HuH-7 (cell line): ENCODE data around the gene RHD.
"Not testable (repeated sequence)": the region's sequence is repeated elsewhere in the genome, so short reads cannot be mapped to it uniquely, and the experiment has no call there.

Experiments
- DNase-seq: peaks from one replicate; pipeline ENCODE4 v3.0.0; 2011; ENCODE audit warnings: low spot score

The RHD gene

GRCh38 chr1:25308168-25308567 lies 35.9 kb downstream of the RHD start:
- not testable (repeated sequence) for DNase-seq

- not testable (repeated sequence) for DNase-seq
Measured at GRCh38 chr1:25309085-25309484, 36.8 kb downstream of the RHD start.

- not testable (repeated sequence) for DNase-seq
Measured at GRCh38 chr1:25309486-25309885, 37.2 kb downstream of the RHD start.

- not testable (repeated sequence) for DNase-seq
Measured at GRCh38 chr1:25312806-25313470, 40.6 kb downstream of the RHD start.

GRCh38 chr1:25320314-25320938 lies 48.1 kb downstream of the RHD start:
- DNase-seq = not testable (repeated sequence)

GRCh38 chr1:25322127-25322526 lies 49.8 kb downstream of the RHD start:
- not testable (repeated sequence) for DNase-seq

- not testable (repeated sequence) for DNase-seq
Measured at GRCh38 chr1:25324407-25324806, 52.1 kb downstream of the RHD start.

- DNase-seq = not testable (repeated sequence)
Measured at GRCh38 chr1:25327864-25328790, 55.8 kb downstream of the RHD start.

GRCh38 chr1:25328791-25329185 lies 56.5 kb downstream of the RHD start:
- not testable (repeated sequence) for DNase-seq

- not testable (repeated sequence) for DNase-seq
Measured at GRCh38 chr1:25329336-25329735, 57.0 kb downstream of the RHD start.

- not testable (repeated sequence) for DNase-seq
Measured at GRCh38 chr1:25329950-25330349, 57.6 kb downstream of the RHD start.

- DNase-seq = peak; percentile 9
Measured at GRCh38 chr1:25336922-25337354, 64.6 kb downstream of the RHD start.

GRCh38 chr1:25337483-25338187 lies 65.3 kb downstream of the RHD start:
- DNase-seq = not testable (repeated sequence)

- peak; percentile 83 for DNase-seq
Measured at GRCh38 chr1:25338188-25338981, 66.1 kb downstream of the RHD start, which contains the start of gene TMEM50A. Gene TMEM50A, plus strand, starts transcription at chr1:25338334. Its CDS starts 2,153 bp downstream, at chr1:25340487.

GRCh38 chr1:25338986-25339385 lies 66.7 kb downstream of the RHD start:
- DNase-seq = no peak

GRCh38 chr1:25341746-25342145 lies 69.4 kb downstream of the RHD start:
- no peak for DNase-seq

- no peak for DNase-seq
Measured at GRCh38 chr1:25342846-25343245, 70.5 kb downstream of the RHD start.

GRCh38 chr1:25343872-25344271 lies 71.6 kb downstream of the RHD start:
- DNase-seq = no peak

GRCh38 chr1:25347556-25347955 lies 75.2 kb downstream of the RHD start:
- no peak for DNase-seq

GRCh38 chr1:25349606-25350005 lies 77.3 kb downstream of the RHD start:
- DNase-seq = no peak

GRCh38 chr1:25355841-25356395 lies 83.6 kb downstream of the RHD start:
- no peak for DNase-seq
